AG20443 (cell line): ENCODE measurements around the gene PJA2.

Source experiments
- DNase-seq: peaks from one replicate; pipeline ENCODE4 v3.0.0; 2012; ENCODE audit warnings: low spot score, mixed read lengths

PJA2 gene

GRCh38 chr5:109350537-109351270 lies 59.1 kb downstream of the PJA2 start:
- no peak for DNase-seq

- no peak for DNase-seq
Observed at GRCh38 chr5:109349388-109349787, 60.4 kb downstream of the PJA2 start.

- no peak for DNase-seq
Observed at GRCh38 chr5:109347252-109347888, 62.4 kb downstream of the PJA2 start.

- DNase-seq = peak; percentile 16
Observed at GRCh38 chr5:109345699-109346098, 64.1 kb downstream of the PJA2 start.

- no peak for DNase-seq
Observed at GRCh38 chr5:109340351-109340750, 69.4 kb downstream of the PJA2 start.

GRCh38 chr5:109335114-109335513 lies 74.7 kb downstream of the PJA2 start:
- no peak for DNase-seq

GRCh38 chr5:109334056-109334455 lies 75.7 kb downstream of the PJA2 start:
- no peak for DNase-seq

- DNase-seq = peak; percentile 63
Observed at GRCh38 chr5:109329333-109330237, 80.2 kb downstream of the PJA2 start.

GRCh38 chr5:109328626-109329025 lies 81.1 kb downstream of the PJA2 start:
- no peak for DNase-seq

- DNase-seq = no peak
Observed at GRCh38 chr5:109327570-109327969, 82.2 kb downstream of the PJA2 start.

GRCh38 chr5:109326919-109327318 lies 82.9 kb downstream of the PJA2 start:
- no peak for DNase-seq

GRCh38 chr5:109325456-109325855 lies 84.3 kb downstream of the PJA2 start:
- DNase-seq = no peak

- DNase-seq = no peak
Observed at GRCh38 chr5:109324931-109325330, 84.8 kb downstream of the PJA2 start.

- no peak for DNase-seq
Observed at GRCh38 chr5:109324351-109324750, 85.4 kb downstream of the PJA2 start.

GRCh38 chr5:109322694-109323093 lies 87.1 kb downstream of the PJA2 start:
- no peak for DNase-seq

GRCh38 chr5:109319351-109319750 lies 90.4 kb downstream of the PJA2 start:
- no peak for DNase-seq

GRCh38 chr5:109318455-109319108 lies 91.2 kb downstream of the PJA2 start:
- no peak for DNase-seq

- peak; percentile 77 for DNase-seq
Observed at GRCh38 chr5:109316634-109317033, 93.1 kb downstream of the PJA2 start.

GRCh38 chr5:109315245-109315644 lies 94.5 kb downstream of the PJA2 start:
- DNase-seq = no peak

- DNase-seq = no peak
Observed at GRCh38 chr5:109313127-109313526, 96.6 kb downstream of the PJA2 start.

GRCh38 chr5:109312695-109313094 lies 97.1 kb downstream of the PJA2 start:
- no peak for DNase-seq

GRCh38 chr5:109310315-109310714 lies 99.5 kb downstream of the PJA2 start:
- DNase-seq = no peak
